Lung (tissue), 12 donors: ENCODE measurements around the gene ZNHIT2. TPM values are rescaled to one million over a fixed set of nuclear protein-coding genes. Genes with fewer than 3 reads are reported as not detected.

ENCODE experiments used
- ATAC-seq: fragments of 200-7000 bp; cut with Tn5 transposase; one replicate; pipeline ENCODE4 v1.9.1; 2020; ENCODE audit warnings: moderate number of reproducible peaks; ENCODE audit not compliant: insufficient read depth, low FRiP score
- DNase-seq, 3 donors: peaks; one replicate each; pipeline ENCODE4 v3.0.0-alpha.2; 2013 to 2017
- H3K27ac ChIP-seq, 2 donors: one replicate each; pipeline ENCODE4 v1.5.1; 2013; ENCODE audit warnings: mild to moderate bottlenecking in 2 of 2, moderate library complexity in 2 of 2, control low read depth in 1 of 2, inconsistent platforms in 1 of 2, low read depth in 1 of 2, low read length in 1 of 2
- H3K27me3 ChIP-seq, 3 donors: one replicate each; pipeline ENCODE4 v1.5.1; 2013; ENCODE audit warnings: low read length in 2 of 3; ENCODE audit not compliant: control insufficient read depth in 3 of 3, insufficient read depth in 3 of 3
- H3K36me3 ChIP-seq, 4 donors: one replicate each; pipeline ENCODE4 v1.5.1; 2013; ENCODE audit warnings: low read length in 4 of 4, mild to moderate bottlenecking in 1 of 4, moderate library complexity in 1 of 4; ENCODE audit not compliant: control insufficient read depth in 4 of 4, insufficient read depth in 4 of 4
- H3K4me1 ChIP-seq, 5 donors: one replicate each; pipeline ENCODE4 v1.5.1; 2013; ENCODE audit warnings: low read length in 5 of 5, mild to moderate bottlenecking in 2 of 5, moderate library complexity in 1 of 5; ENCODE audit not compliant: control insufficient read depth in 5 of 5, insufficient read depth in 5 of 5
- H3K4me3 ChIP-seq: one replicate; pipeline ENCODE4 v1.5.1; 2013; ENCODE audit warnings: mild to moderate bottlenecking, control low read depth, moderate library complexity
- H3K9ac ChIP-seq, 2 donors: one replicate each; pipeline ENCODE4 v1.5.1; 2013; ENCODE audit warnings: low read length in 2 of 2, control low read depth in 1 of 2; ENCODE audit not compliant: insufficient read depth in 1 of 2
- H3K9me3 ChIP-seq, 4 donors: one replicate each; pipeline ENCODE4 v1.5.1; 2013; ENCODE audit warnings: low read length in 3 of 4, mild to moderate bottlenecking in 1 of 4, moderate library complexity in 1 of 4; ENCODE audit not compliant: control insufficient read depth in 4 of 4, insufficient read depth in 3 of 4
- WGBS, 2 donors: extraction: QIAGEN DNeasy Blood & Tissue Kit; methylation state at CpG; one replicate each; pipeline ENCODE4 v1.1.7; 2013; 5-methylcytosine and 5-hydroxymethylcytosine counted together
- polyA plus RNA-seq, 2 donors: library from polyadenylated mRNA; stranded (reverse); fragments of 200-250 nt; gene quantifications; one replicate each; pipeline ENCODE4 v1.2.1, GENCODE V29; 2013
- total RNA-seq, 2 donors: library from RNA; depleted of rRNA in 1 of 2; stranded (reverse); fragments of >200 nt in 1 of 2; gene quantifications; one replicate each; pipeline ENCODE4 v1.2.1, GENCODE V29; 2014 to 2021
- TF ChIP-seq, protein P1 (sequence below): IDR thresholded peaks from 2 replicates; pipeline ENCODE4 v1.5.1; 2012; ENCODE audit warnings: mild to moderate bottlenecking; ENCODE audit errors: control extremely low read depth, extremely low read depth
- donor health status: control.
- donor health status: control.
- donor health status: Bipolar disorder and iron deficiency.
- donor health status: healthy.
- donor health status: DM: yes; HTN: yes; CAD: no.

Gene ZNHIT2
- total and polyA plus RNA-seq, 4 donors: 6.3 to 23.7 (median 19.5) TPM

- H3K27ac ChIP-seq: peak within 1 kb of the TSS; percentile 55 to 77
- peaks cover 0 to 36% (median 9%) of the 10 kb centered on the region in 5 donors for H3K4me1 ChIP-seq
- H3K4me3 ChIP-seq: peak within 1 kb of the TSS; percentile 36
- ATAC-seq (peak; percentile 85), DNase-seq (peak; percentile 85 to 91 (median 89))
- TF ChIP-seq, protein P1, sequence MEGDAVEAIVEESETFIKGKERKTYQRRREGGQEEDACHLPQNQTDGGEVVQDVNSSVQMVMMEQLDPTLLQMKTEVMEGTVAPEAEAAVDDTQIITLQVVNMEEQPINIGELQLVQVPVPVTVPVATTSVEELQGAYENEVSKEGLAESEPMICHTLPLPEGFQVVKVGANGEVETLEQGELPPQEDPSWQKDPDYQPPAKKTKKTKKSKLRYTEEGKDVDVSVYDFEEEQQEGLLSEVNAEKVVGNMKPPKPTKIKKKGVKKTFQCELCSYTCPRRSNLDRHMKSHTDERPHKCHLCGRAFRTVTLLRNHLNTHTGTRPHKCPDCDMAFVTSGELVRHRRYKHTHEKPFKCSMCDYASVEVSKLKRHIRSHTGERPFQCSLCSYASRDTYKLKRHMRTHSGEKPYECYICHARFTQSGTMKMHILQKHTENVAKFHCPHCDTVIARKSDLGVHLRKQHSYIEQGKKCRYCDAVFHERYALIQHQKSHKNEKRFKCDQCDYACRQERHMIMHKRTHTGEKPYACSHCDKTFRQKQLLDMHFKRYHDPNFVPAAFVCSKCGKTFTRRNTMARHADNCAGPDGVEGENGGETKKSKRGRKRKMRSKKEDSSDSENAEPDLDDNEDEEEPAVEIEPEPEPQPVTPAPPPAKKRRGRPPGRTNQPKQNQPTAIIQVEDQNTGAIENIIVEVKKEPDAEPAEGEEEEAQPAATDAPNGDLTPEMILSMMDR: no peak
- H3K9me3 ChIP-seq: no peaks in the 10 kb centered on the region
- no peak within 1 kb of the TSS for H3K9ac ChIP-seq
- 1% methylated on average over 57 to 64 of the region's 64 CpGs for WGBS, 2 donors
- peaks cover 8 to 27% (median 10%) of the 10 kb centered on the region in 4 donors for H3K36me3 ChIP-seq
- H3K27me3 ChIP-seq: peaks cover 0 to 3% (median 0%) of the 10 kb centered on the region in 3 donors
Measured at GRCh38 chr11:65111744-65112545, 5.6 kb downstream of the ZNHIT2 start, which contains the start of gene TM7SF2. TSS of gene TM7SF2 (plus strand) at chr11:65111872. CDS start at chr11:65112016, 144 bp downstream.

GRCh38 chr11:65111159-65111743 lies 6.2 kb downstream of the ZNHIT2 start:
- peak overlapping the region in 1 of 2 donors; percentile 52 for H3K27ac ChIP-seq

DNA sequence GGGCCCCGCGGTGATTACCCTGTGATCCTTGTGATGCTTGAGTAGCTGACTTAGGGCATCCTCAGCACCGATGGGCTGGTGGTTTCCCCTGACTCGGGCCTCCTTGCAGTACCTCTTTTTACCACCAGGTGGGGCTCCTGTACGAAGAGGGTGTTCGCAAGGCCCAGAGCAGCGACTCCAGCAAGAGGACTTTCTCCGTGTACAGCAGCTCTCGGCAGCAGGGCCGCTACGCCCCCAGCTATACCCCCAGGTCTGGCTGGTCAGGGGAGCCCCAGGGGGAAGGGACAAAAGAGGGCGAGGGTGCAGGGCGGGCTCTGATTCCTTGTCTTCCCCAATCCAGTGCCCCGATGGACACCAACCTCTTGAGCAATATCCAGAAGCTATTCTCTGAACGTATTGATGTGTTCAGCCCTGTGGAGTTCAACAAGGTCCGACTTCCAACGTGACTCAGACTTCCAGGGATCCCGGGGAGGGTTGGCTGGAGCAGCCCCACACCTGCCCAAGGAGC lies 7.1 kb downstream of the ZNHIT2 start:
- Histone ChIP-seq H3K27me3 (peaks cover 0 to 3% (median 0%) of the 10 kb centered on the region in 3 donors), H3K4me1 (peaks cover 0 to 25% (median 9%) of the 10 kb centered on the region in 5 donors), H3K9ac (no peak overlapping the region), H3K36me3 (peaks cover 4 to 31% (median 8%) of the 10 kb centered on the region in 4 donors), H3K9me3 (no peaks in the 10 kb centered on the region), H3K4me3 (no peak overlapping the region), H3K27ac (peak overlapping the region in 1 of 2 donors; percentile 52)
- 11 to 12% methylated on average over 18 of the region's 18 CpGs for WGBS, 2 donors
- TF ChIP-seq, protein P1: peak; percentile 98
- ATAC-seq (peak; percentile 48), DNase-seq (peak; percentile 81 to 88 (median 84))

More at GRCh38 chr11:65111159-65111743, 6.2 kb downstream of the ZNHIT2 start:
- Histone ChIP-seq H3K4me3 (no peak overlapping the region), H3K9me3 (no peaks in the 10 kb centered on the region), H3K36me3 (peaks cover 8 to 27% (median 10%) of the 10 kb centered on the region in 4 donors), H3K9ac (no peak overlapping the region), H3K27me3 (peaks cover 0 to 3% (median 0%) of the 10 kb centered on the region in 3 donors), H3K4me1 (peaks cover 0 to 29% (median 9%) of the 10 kb centered on the region in 5 donors)
- ATAC-seq (no peak), DNase-seq (no peak)
- TF ChIP-seq, protein P1: no peak
- WGBS, 2 donors: 62 to 68% methylated on average over 31 of the region's 31 CpGs
